Right cardiac atrium (tissue), 5 donors: ENCODE data around the gene ABHD3. TPM values are rescaled to one million over a fixed set of nuclear protein-coding genes. Genes with fewer than 3 reads are reported as not detected.

ENCODE experiments used
- ATAC-seq, 2 donors: fragments of 200-7000 bp; cut with Tn5 transposase; one replicate each; pipeline versions ENCODE4 v1.8.0 to v1.9.1; 2020; ENCODE audit warnings: moderate library complexity in 2 of 2, mild to moderate bottlenecking in 1 of 2
- DNase-seq, 3 donors: peaks; one replicate each; pipeline ENCODE4 v3.0.0-alpha.2; 2020
- H3K27ac ChIP-seq: one replicate; pipeline ENCODE4 v1.5.1; 2013; ENCODE audit warnings: mild to moderate bottlenecking, low read length, control low read depth, moderate library complexity
- H3K27me3 ChIP-seq: one replicate; pipeline ENCODE4 v1.6.1; 2013; ENCODE audit not compliant: control insufficient read depth, insufficient read depth
- H3K4me1 ChIP-seq: one replicate; pipeline ENCODE4 v1.6.1; 2013; ENCODE audit warnings: low read length; ENCODE audit not compliant: control insufficient read depth, insufficient read depth
- H3K4me3 ChIP-seq: one replicate; pipeline ENCODE4 v1.5.1; 2013; ENCODE audit warnings: low read length, control low read depth
- H3K9me3 ChIP-seq: one replicate; pipeline ENCODE4 v1.6.1; 2013; ENCODE audit warnings: low read length; ENCODE audit not compliant: control insufficient read depth
- WGBS: extraction: QIAGEN DNeasy Blood & Tissue Kit; methylation state at CpG from one replicate; pipeline ENCODE4 v1.1.7; 2013; 5-methylcytosine and 5-hydroxymethylcytosine counted together
- intact Hi-C, 4 donors: fragments of 100-400 bp; cut with DNase I; formaldehyde crosslinking; loops; one replicate each; pipeline versions ENCODE4 v1.11.0 to v1.14.0; 2022 to 2023
- long read RNA-seq, 4 donors: library from polyadenylated mRNA; unstranded; transcript quantifications; one replicate each; pipeline ENCODE4 v2.0.0, GENCODE V29; 2020 to 2021
- polyA plus RNA-seq: library from polyadenylated mRNA; stranded (reverse); fragments of 200-250 nt; gene quantifications from one replicate; pipeline ENCODE4 v1.2.3, GENCODE V29; 2013
- total RNA-seq, 4 donors: library from RNA; stranded (reverse); fragmentation: NEBNext Ultra II Directional; extraction: Animal tissue kit (Norgen Biotek cat#: 25700); gene quantifications; one replicate each; pipeline ENCODE4 v1.2.1, GENCODE V29; 2021
- donor health status: healthy with polysubstance abuse.
- donor health status: DM: no; HTN: yes; CAD: no.
- donor health status: DM: no; HTN: no; CAD: no.
- donor health status: DM: no; HTN: yes; CAD: no; lungs with severe emphysema.
- donor health status: DM: yes; HTN: yes; CAD: no.

Gene ABHD3
- 1 to 10 TPM; 4.0 to 6.9 (median 5.4) TPM for total RNA-seq
- 7.4 TPM for polyA plus RNA-seq
- long read RNA-seq, donor 1, partial matches to known transcripts, result 0 of 8 reads
- long read RNA-seq, donor 1, other reads (novel, unspliced or antisense), result 3 of 8 reads
- long read RNA-seq, donor 2, partial matches to known transcripts, result 0 of 6 reads
- long read RNA-seq, donor 2, other reads (novel, unspliced or antisense), result 1 of 6 reads
- long read RNA-seq, donor 3, transcript ABHD3-201 (9 exons, 2,064 nt), result major isoform, 8 of 19 reads
- long read RNA-seq, donor 3, partial matches to known transcripts, result 2 of 19 reads
- long read RNA-seq, donor 3, other reads (novel, unspliced or antisense), result 6 of 19 reads
- long read RNA-seq, donor 4, partial matches to known transcripts, result 1 of 2 reads
- long read RNA-seq, donor 4, other reads (novel, unspliced or antisense), result 0 of 2 reads

- WGBS, result 3% methylated on average over 60 of the region's 60 CpGs
- peak; percentile 96 to 98 (median 98) for DNase-seq
- Histone ChIP-seq H3K27me3 (no peaks in the 10 kb centered on the region), H3K4me3 (peak within 1 kb of the TSS; percentile 89), H3K9me3 (no peaks in the 10 kb centered on the region), H3K4me1 (no peaks in the 10 kb centered on the region), H3K27ac (peak within 1 kb of the TSS; percentile 89)
- ATAC-seq, result peak; percentile 100
- intact Hi-C loops, result loop anchor here in 1 of 4 donors (5.0 kb wide), 1 partner anchor 92 kb away; the partner anchor contains the start of gene SNRPD1
Measured at GRCh38 chr18:21704603-21705364, at the start of gene ABHD3. Gene ABHD3 (minus strand): TSS chr18:21704774. CDS start chr18:21704665, 109 bp downstream.

GRCh38 chr18:21747764-21748693, 43.5 kb upstream of the ABHD3 start:
- Histone ChIP-seq H3K4me3 (no peak overlapping the region), H3K27me3 (no peaks in the 10 kb centered on the region), H3K4me1 (no peaks in the 10 kb centered on the region), H3K9me3 (no peaks in the 10 kb centered on the region), H3K27ac (no peak overlapping the region)
- no peak for ATAC-seq
- DNase-seq, result no peak
- 81% methylated on average over 2 of the region's 2 CpGs for WGBS
- intact Hi-C loops, result no loop called here

GRCh38 chr18:21747268-21747667, 42.7 kb upstream of the ABHD3 start:
- H3K4me1 ChIP-seq, result no peaks in the 10 kb centered on the region
- ATAC-seq (no peak), DNase-seq (no peak)
- WGBS, result 50% methylated on average over 2 of the region's 2 CpGs
- H3K27ac ChIP-seq, result no peak overlapping the region
- no peaks in the 10 kb centered on the region for H3K9me3 ChIP-seq
- intact Hi-C loops, result no loop called here
- no peaks in the 10 kb centered on the region for H3K27me3 ChIP-seq
- H3K4me3 ChIP-seq, result no peak overlapping the region

- Histone ChIP-seq H3K27ac (no peak overlapping the region), H3K27me3 (no peaks in the 10 kb centered on the region), H3K4me3 (no peak overlapping the region), H3K9me3 (no peaks in the 10 kb centered on the region), H3K4me1 (no peaks in the 10 kb centered on the region)
- ATAC-seq, result no peak
- no peak for DNase-seq
- intact Hi-C loops, result no loop called here
- WGBS, result 88% methylated on average over 5 of the region's 5 CpGs
Measured at GRCh38 chr18:21745231-21745630, 40.7 kb upstream of the ABHD3 start.

GRCh38 chr18:21743166-21743832, 38.7 kb upstream of the ABHD3 start:
- ATAC-seq, result no peak
- intact Hi-C loops, result no loop called here
- H3K9me3 ChIP-seq, result no peaks in the 10 kb centered on the region
- DNase-seq, result no peak
- H3K27me3 ChIP-seq, result no peaks in the 10 kb centered on the region
- no peak overlapping the region for H3K27ac ChIP-seq
- H3K4me1 ChIP-seq, result peaks cover 2% of the 10 kb centered on the region
- 82% methylated on average over 7 of the region's 7 CpGs for WGBS
- no peak overlapping the region for H3K4me3 ChIP-seq

GRCh38 chr18:21742315-21742687, 37.7 kb upstream of the ABHD3 start:
- intact Hi-C loops, result no loop called here
- peak overlapping the region; percentile 96 for H3K4me3 ChIP-seq
- H3K4me1 ChIP-seq, result peaks cover 2% of the 10 kb centered on the region
- WGBS, result 47% methylated on average over 5 of the region's 5 CpGs
- DNase-seq, result no peak
- H3K27ac ChIP-seq, result no peak overlapping the region
- no peaks in the 10 kb centered on the region for H3K27me3 ChIP-seq
- H3K9me3 ChIP-seq, result no peaks in the 10 kb centered on the region
- ATAC-seq, result no peak

GRCh38 chr18:21741562-21742314, 37.2 kb upstream of the ABHD3 start:
- ATAC-seq (peak; percentile 1), DNase-seq (peak in 2 of 3 donors; percentile 51 to 76)
- H3K4me3 ChIP-seq, result peak overlapping the region; percentile 96
- peak overlapping the region; percentile 100 for H3K27ac ChIP-seq
- H3K27me3 ChIP-seq, result no peaks in the 10 kb centered on the region
- H3K9me3 ChIP-seq, result no peaks in the 10 kb centered on the region
- intact Hi-C loops, result no loop called here
- WGBS, result 1% methylated on average over 49 of the region's 49 CpGs
- peaks cover 2% of the 10 kb centered on the region for H3K4me1 ChIP-seq

GRCh38 chr18:21741312-21741561, 36.7 kb upstream of the ABHD3 start:
- Histone ChIP-seq H3K27me3 (no peaks in the 10 kb centered on the region), H3K27ac (peak overlapping the region; percentile 100), H3K9me3 (no peaks in the 10 kb centered on the region), H3K4me3 (peak overlapping the region; percentile 96), H3K4me1 (peaks cover 2% of the 10 kb centered on the region)
- ATAC-seq, result no peak
- under 1% methylated on average over 41 of the region's 41 CpGs for WGBS
- intact Hi-C loops, result no loop called here
- DNase-seq, result peak in 1 of 3 donors; percentile 86

- peak; percentile 99 to 100 (median 100) for DNase-seq
- Histone ChIP-seq H3K9me3 (no peaks in the 10 kb centered on the region), H3K4me3 (peak within 1 kb of the TSS; percentile 96), H3K4me1 (peaks cover 2% of the 10 kb centered on the region), H3K27ac (peak within 1 kb of the TSS; percentile 100), H3K27me3 (no peaks in the 10 kb centered on the region)
- peak; percentile 100 for ATAC-seq
- intact Hi-C loops, result no loop called here
- under 1% methylated on average over 76 of the region's 76 CpGs for WGBS
Measured at GRCh38 chr18:21740538-21741311, 36.2 kb upstream of the ABHD3 start, which contains the start of gene MIB1. Gene MIB1 (plus strand): TSS chr18:21740792. CDS start chr18:21741584, 792 bp downstream.
